ENCODE results near the gene ITGB4.

GRCh38 chr17:75739801-75740200 lies 18.5 kb downstream of the ITGB4 start:
- TF ChIP-seq CTCF (IDR thresholded peaks at IDR 0.05; ENCODE audit: low read depth, low read length) (no peak), EZH2phosphoT487 (IDR thresholded peaks at IDR 0.05; ENCODE audit: low read depth) (no peak)

All from OCI-LY3 (cell line).